Progenitor cell of endocrine pancreas (in vitro differentiated cells): Measurements from ENCODE around the gene PDCD6IP. TPM values are rescaled to one million over a fixed set of nuclear protein-coding genes. Genes with fewer than 3 reads are reported as not detected.

Source experiments
- DNase-seq: peaks from one replicate; pipeline ENCODE4 v3.0.0; 2021; ENCODE audit warnings: low spot score; ENCODE audit not compliant: unreplicated experiment
- H3K27ac Mint-ChIP-seq: 2 replicates; pipeline ENCODE4 v1.8.0; 2021; ENCODE audit warnings: mild to moderate bottlenecking, moderate library complexity, mixed read lengths
- H3K27me3 Mint-ChIP-seq: 2 replicates; pipeline ENCODE4 v1.8.0; 2021; ENCODE audit warnings: mixed read lengths
- H3K36me3 Mint-ChIP-seq: 2 replicates; pipeline ENCODE4 v1.8.0; 2022; ENCODE audit warnings: mixed read lengths; ENCODE audit not compliant: insufficient read depth
- H3K4me1 Mint-ChIP-seq: 2 replicates; pipeline ENCODE4 v1.8.0; 2021; ENCODE audit warnings: low read depth, mixed read lengths
- H3K4me3 Mint-ChIP-seq: 2 replicates; pipeline ENCODE4 v1.8.0; 2021; ENCODE audit warnings: low read depth, mild to moderate bottlenecking, moderate library complexity, mixed read lengths
- H3K9me3 Mint-ChIP-seq: 2 replicates; pipeline ENCODE4 v1.8.0; 2021; ENCODE audit warnings: low read depth, mixed read lengths
- CTCF ChIP-seq: fragments of 200-600 bp; sonication (generic); IDR thresholded peaks from one replicate; pipeline ENCODE4 v1.5.0; 2021; ENCODE audit warnings: antibody characterized with exemption, mild to moderate bottlenecking; ENCODE audit not compliant: unreplicated experiment
- total RNA-seq: library from RNA; stranded (reverse); gene quantifications from 2 replicates; pipeline ENCODE4 v1.2.1, GENCODE V29; 2021

The PDCD6IP gene
- total RNA-seq, 1 donor from 2014 or later, result 113 TPM

- Mint-ChIP-seq H3K27ac (no peak overlapping the region), H3K9me3 (no peaks in the 10 kb centered on the region), H3K36me3 (no peaks in the 10 kb centered on the region), H3K4me1 (peaks cover 3% of the 10 kb centered on the region), H3K27me3 (peaks cover 21% of the 10 kb centered on the region), H3K4me3 (no peak overlapping the region)
- TF ChIP-seq CTCF, result no peak
- DNase-seq, result no peak
Observed at GRCh38 chr3:33881156-33882064, 83.0 kb downstream of the PDCD6IP start.

- Mint-ChIP-seq H3K9me3 (no peaks in the 10 kb centered on the region), H3K4me3 (no peak overlapping the region), H3K27ac (no peak overlapping the region), H3K27me3 (peaks cover 25% of the 10 kb centered on the region), H3K36me3 (no peaks in the 10 kb centered on the region), H3K4me1 (peaks cover 3% of the 10 kb centered on the region)
- TF ChIP-seq CTCF, result no peak
- DNase-seq, result no peak
Observed at GRCh38 chr3:33882296-33882695, 83.9 kb downstream of the PDCD6IP start.

- DNase-seq, result no peak
Observed at GRCh38 chr3:33883538-33883950, 85.1 kb downstream of the PDCD6IP start.

GRCh38 chr3:33883951-33884561 is 85.6 kb downstream of the PDCD6IP start:
- Mint-ChIP-seq H3K27ac (no peak overlapping the region), H3K4me3 (no peak overlapping the region)

More at GRCh38 chr3:33883538-33883950, 85.1 kb downstream of the PDCD6IP start:
- peaks cover 3% of the 10 kb centered on the region for H3K4me1 Mint-ChIP-seq
- H3K9me3 Mint-ChIP-seq, result no peaks in the 10 kb centered on the region
- H3K4me3 Mint-ChIP-seq, result peak overlapping the region; percentile 32
- H3K27ac Mint-ChIP-seq, result no peak overlapping the region
- peaks cover 31% of the 10 kb centered on the region for H3K27me3 Mint-ChIP-seq
- TF ChIP-seq CTCF, result peak; percentile 94
- H3K36me3 Mint-ChIP-seq, result no peaks in the 10 kb centered on the region

More at GRCh38 chr3:33883951-33884561, 85.6 kb downstream of the PDCD6IP start:
- Mint-ChIP-seq H3K27me3 (peaks cover 31% of the 10 kb centered on the region), H3K9me3 (no peaks in the 10 kb centered on the region), H3K36me3 (no peaks in the 10 kb centered on the region), H3K4me1 (peaks cover 3% of the 10 kb centered on the region)
- DNase-seq, result no peak
- TF ChIP-seq CTCF, result no peak
